ENCODE measurements around the gene CTNND2.

CTNND2 gene

GRCh38 chr5:11607944-11608483 is 296.2 kb downstream of the CTNND2 start:
- H3K36me3 ChIP-seq (ENCODE audit: control insufficient read depth, insufficient read depth, low read length) = no peaks in the 10 kb centered on the region

DNA sequence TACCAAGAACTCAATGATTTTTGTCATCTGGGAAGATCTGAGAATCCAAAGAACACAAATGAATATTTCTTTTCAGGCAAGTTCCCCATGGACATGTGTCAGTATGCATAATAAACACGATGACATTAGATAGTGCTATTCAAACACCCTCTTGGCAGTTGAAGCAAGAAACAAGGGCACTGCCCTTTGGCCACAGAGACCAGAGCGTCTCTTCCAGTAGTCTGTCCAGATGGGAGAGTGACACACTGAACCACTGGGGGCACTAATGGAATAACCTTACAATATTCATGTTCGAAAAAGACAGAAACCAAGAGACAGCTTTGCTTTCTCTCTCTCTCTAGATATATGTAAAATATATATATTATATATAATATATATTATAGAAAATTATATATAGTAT is 301.9 kb downstream of the CTNND2 start:
- no CpG with 5 or more reads among the region's 3 CpGs for WGBS (ENCODE audit: insufficient coverage, insufficient read length)
- Histone ChIP-seq H3K9me3 (ENCODE audit: control insufficient read depth, insufficient read depth, low read length) (no peaks in the 10 kb centered on the region), H3K27ac (ENCODE audit: low read length) (no peak overlapping the region), H3K36me3 (ENCODE audit: control insufficient read depth, insufficient read depth, low read length) (no peaks in the 10 kb centered on the region), H3K4me3 (ENCODE audit: low read length) (no peak overlapping the region), H3K27me3 (ENCODE audit: control insufficient read depth, insufficient read depth, low read length) (no peaks in the 10 kb centered on the region), H3K4me1 (ENCODE audit: control insufficient read depth, insufficient read depth, low read length) (no peaks in the 10 kb centered on the region)
- no peak for DNase-seq (ENCODE audit: low read depth, low spot score)

More at GRCh38 chr5:11607944-11608483, 296.2 kb downstream of the CTNND2 start:
- H3K27ac ChIP-seq (ENCODE audit: low read length) = no peak overlapping the region
- no peaks in the 10 kb centered on the region for H3K27me3 ChIP-seq (ENCODE audit: control insufficient read depth, insufficient read depth, low read length)
- H3K4me3 ChIP-seq (ENCODE audit: low read length) = no peak overlapping the region
- DNase-seq (ENCODE audit: low read depth, low spot score) = no peak
- no peaks in the 10 kb centered on the region; the same call in 1 of the 2 replicates for H3K4me1 ChIP-seq (ENCODE audit: control insufficient read depth, insufficient read depth, low read length)
- no peaks in the 10 kb centered on the region for H3K9me3 ChIP-seq (ENCODE audit: control insufficient read depth, insufficient read depth, low read length)

DNA sequence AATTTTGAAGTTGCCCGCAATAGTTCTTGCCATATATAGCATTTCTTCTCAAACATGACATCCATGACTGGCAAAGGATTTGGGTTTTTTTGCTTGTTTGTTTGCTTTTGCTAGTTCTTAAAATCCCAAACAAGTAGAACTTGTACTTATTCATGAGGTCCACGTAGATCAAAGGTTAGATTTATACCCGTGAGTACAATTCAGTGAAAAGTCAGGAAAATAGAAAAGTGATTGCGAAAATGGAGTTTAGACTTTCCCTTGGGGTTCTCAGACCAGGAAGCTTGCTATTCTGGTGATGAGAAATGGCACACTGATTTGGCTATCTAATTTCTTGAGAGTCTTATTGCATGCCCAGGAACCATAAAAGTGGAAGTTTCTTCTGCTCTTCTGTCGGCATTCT is 304.7 kb downstream of the CTNND2 start:
- no peak overlapping the region for H3K4me3 ChIP-seq (ENCODE audit: low read length)
- H3K4me1 ChIP-seq (ENCODE audit: control insufficient read depth, insufficient read depth, low read length) = no peaks in the 10 kb centered on the region; the same call in 1 of the 2 replicates
- WGBS (ENCODE audit: insufficient coverage, insufficient read length) = no CpG with 5 or more reads among the region's 5 CpGs
- no peak overlapping the region for H3K27ac ChIP-seq (ENCODE audit: low read length)
- H3K9me3 ChIP-seq (ENCODE audit: control insufficient read depth, insufficient read depth, low read length) = no peaks in the 10 kb centered on the region
- H3K36me3 ChIP-seq (ENCODE audit: control insufficient read depth, insufficient read depth, low read length) = no peaks in the 10 kb centered on the region
- no peak for DNase-seq (ENCODE audit: low read depth, low spot score)
- H3K27me3 ChIP-seq (ENCODE audit: control insufficient read depth, insufficient read depth, low read length) = no peaks in the 10 kb centered on the region

- WGBS (ENCODE audit: insufficient coverage, insufficient read length) = no CpG with 5 or more reads among the region's 5 CpGs
- H3K4me1 ChIP-seq (ENCODE audit: control insufficient read depth, insufficient read depth, low read length) = no peaks in the 10 kb centered on the region; the same call in 1 of the 2 replicates
Measured at GRCh38 chr5:11596657-11597071, 307.6 kb downstream of the CTNND2 start.

DNA sequence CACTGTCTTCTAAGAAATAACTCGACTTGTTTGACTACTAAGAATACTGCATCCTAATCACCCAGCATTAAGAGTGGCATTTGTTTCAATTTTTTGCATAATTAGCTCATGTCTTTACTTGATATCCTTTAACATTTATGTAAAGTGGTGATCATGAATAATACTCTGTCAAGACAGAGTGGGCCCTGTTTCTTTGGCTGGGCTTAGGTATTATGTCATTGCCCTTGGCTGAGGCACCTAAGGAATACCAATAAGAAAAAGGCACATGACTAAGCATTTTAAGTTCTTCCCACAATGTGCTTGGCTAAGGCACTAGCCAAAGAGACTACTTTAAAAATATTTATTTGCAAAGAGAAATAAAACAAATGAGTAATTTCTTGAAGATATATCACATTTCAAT is 308.1 kb downstream of the CTNND2 start:
- no peaks in the 10 kb centered on the region for H3K36me3 ChIP-seq (ENCODE audit: control insufficient read depth, insufficient read depth, low read length)
- H3K4me3 ChIP-seq (ENCODE audit: low read length) = no peak overlapping the region
- WGBS (ENCODE audit: insufficient coverage, insufficient read length) = no CpG with 5 or more reads among the region's 1 CpG
- H3K27ac ChIP-seq (ENCODE audit: low read length) = no peak overlapping the region
- DNase-seq (ENCODE audit: low read depth, low spot score) = no peak
- no peaks in the 10 kb centered on the region for H3K27me3 ChIP-seq (ENCODE audit: control insufficient read depth, insufficient read depth, low read length)
- no peaks in the 10 kb centered on the region; the same call in 1 of the 2 replicates for H3K4me1 ChIP-seq (ENCODE audit: control insufficient read depth, insufficient read depth, low read length)
- H3K9me3 ChIP-seq (ENCODE audit: control insufficient read depth, insufficient read depth, low read length) = no peaks in the 10 kb centered on the region

More at GRCh38 chr5:11596657-11597071, 307.6 kb downstream of the CTNND2 start:
- Histone ChIP-seq H3K27ac (ENCODE audit: low read length) (no peak overlapping the region), H3K4me3 (ENCODE audit: low read length) (no peak overlapping the region), H3K36me3 (ENCODE audit: control insufficient read depth, insufficient read depth, low read length) (no peaks in the 10 kb centered on the region), H3K9me3 (ENCODE audit: control insufficient read depth, insufficient read depth, low read length) (no peaks in the 10 kb centered on the region), H3K27me3 (ENCODE audit: control insufficient read depth, insufficient read depth, low read length) (no peaks in the 10 kb centered on the region)
- DNase-seq (ENCODE audit: low read depth, low spot score) = no peak

- no peak for DNase-seq (ENCODE audit: low read depth, low spot score)
- no peak overlapping the region for H3K4me3 ChIP-seq (ENCODE audit: low read length)
- H3K4me1 ChIP-seq (ENCODE audit: control insufficient read depth, insufficient read depth, low read length) = no peaks in the 10 kb centered on the region; the same call in 1 of the 2 replicates
- no peaks in the 10 kb centered on the region for H3K36me3 ChIP-seq (ENCODE audit: control insufficient read depth, insufficient read depth, low read length)
- no peaks in the 10 kb centered on the region for H3K27me3 ChIP-seq (ENCODE audit: control insufficient read depth, insufficient read depth, low read length)
- no peaks in the 10 kb centered on the region for H3K9me3 ChIP-seq (ENCODE audit: control insufficient read depth, insufficient read depth, low read length)
- no peak overlapping the region for H3K27ac ChIP-seq (ENCODE audit: low read length)
- WGBS (ENCODE audit: insufficient coverage, insufficient read length) = no CpG with 5 or more reads among the region's 3 CpGs
Measured at GRCh38 chr5:11595045-11595444, 309.2 kb downstream of the CTNND2 start.

- Histone ChIP-seq H3K27ac (ENCODE audit: low read length) (no peak overlapping the region), H3K36me3 (ENCODE audit: control insufficient read depth, insufficient read depth, low read length) (no peaks in the 10 kb centered on the region), H3K4me3 (ENCODE audit: low read length) (no peak overlapping the region), H3K27me3 (ENCODE audit: control insufficient read depth, insufficient read depth, low read length) (no peaks in the 10 kb centered on the region), H3K4me1 (ENCODE audit: control insufficient read depth, insufficient read depth, low read length) (no peaks in the 10 kb centered on the region; the same call in 1 of the 2 replicates), H3K9me3 (ENCODE audit: control insufficient read depth, insufficient read depth, low read length) (no peaks in the 10 kb centered on the region)
- DNase-seq (ENCODE audit: low read depth, low spot score) = no peak
- no CpG with 5 or more reads among the region's 2 CpGs for WGBS (ENCODE audit: insufficient coverage, insufficient read length)
Measured at GRCh38 chr5:11594021-11594420, 310.2 kb downstream of the CTNND2 start.

GRCh38 chr5:11590475-11590874 is 313.8 kb downstream of the CTNND2 start:
- Histone ChIP-seq H3K36me3 (ENCODE audit: control insufficient read depth, insufficient read depth, low read length) (no peaks in the 10 kb centered on the region), H3K9me3 (ENCODE audit: control insufficient read depth, insufficient read depth, low read length) (no peaks in the 10 kb centered on the region), H3K4me1 (ENCODE audit: control insufficient read depth, insufficient read depth, low read length) (no peaks in the 10 kb centered on the region; the same call in 1 of the 2 replicates), H3K27me3 (ENCODE audit: control insufficient read depth, insufficient read depth, low read length) (no peaks in the 10 kb centered on the region), H3K27ac (ENCODE audit: low read length) (no peak overlapping the region), H3K4me3 (ENCODE audit: low read length) (no peak overlapping the region)
- DNase-seq (ENCODE audit: low read depth, low spot score) = no peak
- 100% methylated on average over 1 of the region's 6 CpGs for whole genome bisulfite sequencing (ENCODE audit: insufficient coverage, insufficient read length)

DNA sequence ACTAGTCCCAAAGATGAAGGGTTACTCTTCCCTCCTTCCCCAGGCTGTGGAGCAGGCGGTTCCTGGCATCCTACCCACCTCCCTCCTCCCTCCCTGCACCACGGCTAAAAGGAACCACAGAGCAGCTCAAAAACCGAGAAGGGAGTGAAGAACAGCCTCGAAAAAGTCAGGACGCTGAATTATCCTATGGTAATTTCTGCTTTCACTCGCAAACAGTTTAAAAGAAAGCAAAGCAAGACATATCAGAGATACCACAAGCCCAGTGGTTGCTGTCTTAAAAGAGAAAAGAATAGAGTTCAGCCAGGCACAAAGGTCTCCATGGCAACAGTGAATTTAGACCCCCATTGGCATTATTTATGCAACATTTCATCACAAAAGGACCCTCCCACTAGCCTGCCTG is 315.4 kb downstream of the CTNND2 start:
- no peak overlapping the region for H3K27ac ChIP-seq (ENCODE audit: low read length)

DNA sequence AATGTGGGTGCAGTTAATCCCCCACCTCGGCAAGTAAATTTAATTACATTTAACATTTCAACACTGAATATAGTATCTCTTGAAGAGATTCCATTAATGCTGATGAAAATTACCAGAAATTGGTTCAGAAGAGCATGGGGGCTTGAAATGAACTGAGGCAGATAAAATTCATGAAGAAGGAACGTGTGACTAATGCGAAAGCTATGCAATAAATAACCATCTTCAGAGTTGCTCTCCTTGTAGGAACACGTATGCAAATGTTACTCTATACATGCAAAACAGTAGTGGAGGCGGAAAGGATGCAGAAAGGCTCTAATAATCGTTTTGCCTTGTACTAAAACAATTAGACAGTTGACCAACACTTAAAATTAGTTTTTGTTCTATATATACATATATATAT is 320.2 kb downstream of the CTNND2 start:
- WGBS (ENCODE audit: insufficient coverage, insufficient read length) = no CpG with 5 or more reads among the region's 6 CpGs
- Histone ChIP-seq H3K4me1 (ENCODE audit: control insufficient read depth, insufficient read depth, low read length) (peaks cover 2% of the 10 kb centered on the region; the same call in 1 of the 2 replicates), H3K9me3 (ENCODE audit: control insufficient read depth, insufficient read depth, low read length) (no peaks in the 10 kb centered on the region), H3K27me3 (ENCODE audit: control insufficient read depth, insufficient read depth, low read length) (no peaks in the 10 kb centered on the region), H3K4me3 (ENCODE audit: low read length) (no peak overlapping the region), H3K27ac (ENCODE audit: low read length) (no peak overlapping the region), H3K36me3 (ENCODE audit: control insufficient read depth, insufficient read depth, low read length) (no peaks in the 10 kb centered on the region)
- no peak for DNase-seq (ENCODE audit: low read depth, low spot score)

More for the DNA sequence above, 315.4 kb downstream of the CTNND2 start:
- DNase-seq (ENCODE audit: low read depth, low spot score) = peak; percentile 48
- Histone ChIP-seq H3K9me3 (ENCODE audit: control insufficient read depth, insufficient read depth, low read length) (no peaks in the 10 kb centered on the region), H3K27me3 (ENCODE audit: control insufficient read depth, insufficient read depth, low read length) (no peaks in the 10 kb centered on the region), H3K4me1 (ENCODE audit: control insufficient read depth, insufficient read depth, low read length) (peaks cover 2% of the 10 kb centered on the region; the same call in 1 of the 2 replicates), H3K4me3 (ENCODE audit: low read length) (no peak overlapping the region; the same call in 1 of the 2 replicates), H3K36me3 (ENCODE audit: control insufficient read depth, insufficient read depth, low read length) (no peaks in the 10 kb centered on the region)
- WGBS (ENCODE audit: insufficient coverage, insufficient read length) = no CpG with 5 or more reads among the region's 6 CpGs

- no peaks in the 10 kb centered on the region for H3K27me3 ChIP-seq (ENCODE audit: control insufficient read depth, insufficient read depth, low read length)
- WGBS (ENCODE audit: insufficient coverage, insufficient read length) = no CpG with 5 or more reads among the region's 4 CpGs
- DNase-seq (ENCODE audit: low read depth, low spot score) = no peak
- no peak overlapping the region for H3K27ac ChIP-seq (ENCODE audit: low read length)
- H3K4me3 ChIP-seq (ENCODE audit: low read length) = no peak overlapping the region
- H3K36me3 ChIP-seq (ENCODE audit: control insufficient read depth, insufficient read depth, low read length) = no peaks in the 10 kb centered on the region
- H3K4me1 ChIP-seq (ENCODE audit: control insufficient read depth, insufficient read depth, low read length) = no peaks in the 10 kb centered on the region
- H3K9me3 ChIP-seq (ENCODE audit: control insufficient read depth, insufficient read depth, low read length) = no peaks in the 10 kb centered on the region
Measured at GRCh38 chr5:11579351-11579750, 324.9 kb downstream of the CTNND2 start.
